Effector CD4-positive, alpha-beta T cell (primary cell): ENCODE data around the gene AGER.

Experiments
- DNase-seq: peaks from one replicate; pipeline ENCODE4 v3.0.0-alpha.2; 2020

Gene AGER

GRCh38 chr6:32185681-32186131, 1.7 kb upstream of the AGER start:
- peak; percentile 45 for DNase-seq

- DNase-seq, result no peak
These were observed 470 bp downstream of the AGER start for GRCh38 chr6:32183483-32184083.

GRCh38 chr6:32183030-32183429, 1.0 kb downstream of the AGER start:
- DNase-seq, result no peak

- DNase-seq, result no peak
These were observed 1.5 kb downstream of the AGER start for GRCh38 chr6:32182555-32182981.

- no peak for DNase-seq
These were observed 2.0 kb downstream of the AGER start for GRCh38 chr6:32181915-32182529.

- DNase-seq, result no peak
These were observed 2.8 kb downstream of the AGER start for GRCh38 chr6:32181148-32181702.

GRCh38 chr6:32179766-32180405, 4.2 kb downstream of the AGER start:
- DNase-seq, result no peak

- DNase-seq, result no peak
These were observed 5.3 kb downstream of the AGER start for GRCh38 chr6:32178547-32179440.

- DNase-seq, result peak; percentile 96
These were observed 6.1 kb downstream of the AGER start, which contains the start of gene RNF5 for GRCh38 chr6:32177788-32178546. RNF5 (plus strand) TSS chr6:32178405; CDS start chr6:32178512, 107 bp downstream.

GRCh38 chr6:32177183-32177787, 6.8 kb downstream of the AGER start:
- no peak for DNase-seq

GRCh38 chr6:32176476-32177182, 7.4 kb downstream of the AGER start:
- no peak for DNase-seq

GRCh38 chr6:32175711-32176475, 8.2 kb downstream of the AGER start, which contains the start of gene AGPAT1:
AGPAT1 (minus strand) TSS chr6:32176084; CDS start chr6:32171496, 4,588 bp downstream.
- peak; percentile 95 for DNase-seq

GRCh38 chr6:32175322-32175710, 8.7 kb downstream of the AGER start:
- DNase-seq, result no peak

GRCh38 chr6:32174416-32174815, 9.6 kb downstream of the AGER start:
- DNase-seq, result no peak

GRCh38 chr6:32173051-32173727, 10.9 kb downstream of the AGER start:
- no peak for DNase-seq

GRCh38 chr6:32171234-32171633, 12.8 kb downstream of the AGER start:
- DNase-seq, result no peak

- no peak for DNase-seq
These were observed 13.8 kb downstream of the AGER start for GRCh38 chr6:32170294-32170693.

GRCh38 chr6:32168807-32169591, 15.1 kb downstream of the AGER start:
- DNase-seq, result no peak
